NCI-H82 treated with DMSO at 0.1 percent for 48 hours (cell line): ENCODE results near the gene DMBX1.
A peak's percentile ranks its signal among the peaks of the same experiment; 100 is the strongest.

Experiments
- DNase-seq: peaks from one replicate; lab custom pipeline; 2025; ENCODE audit not compliant: unreplicated experiment; lab: John Stamatoyannopoulos, UW

DMBX1 gene

GRCh38 chr1:46501528-46501927 is 11.9 kb downstream of the DMBX1 start:
- no peak for DNase-seq

GRCh38 chr1:46503421-46503820 is 13.8 kb downstream of the DMBX1 start:
- DNase-seq = no peak

DNA sequence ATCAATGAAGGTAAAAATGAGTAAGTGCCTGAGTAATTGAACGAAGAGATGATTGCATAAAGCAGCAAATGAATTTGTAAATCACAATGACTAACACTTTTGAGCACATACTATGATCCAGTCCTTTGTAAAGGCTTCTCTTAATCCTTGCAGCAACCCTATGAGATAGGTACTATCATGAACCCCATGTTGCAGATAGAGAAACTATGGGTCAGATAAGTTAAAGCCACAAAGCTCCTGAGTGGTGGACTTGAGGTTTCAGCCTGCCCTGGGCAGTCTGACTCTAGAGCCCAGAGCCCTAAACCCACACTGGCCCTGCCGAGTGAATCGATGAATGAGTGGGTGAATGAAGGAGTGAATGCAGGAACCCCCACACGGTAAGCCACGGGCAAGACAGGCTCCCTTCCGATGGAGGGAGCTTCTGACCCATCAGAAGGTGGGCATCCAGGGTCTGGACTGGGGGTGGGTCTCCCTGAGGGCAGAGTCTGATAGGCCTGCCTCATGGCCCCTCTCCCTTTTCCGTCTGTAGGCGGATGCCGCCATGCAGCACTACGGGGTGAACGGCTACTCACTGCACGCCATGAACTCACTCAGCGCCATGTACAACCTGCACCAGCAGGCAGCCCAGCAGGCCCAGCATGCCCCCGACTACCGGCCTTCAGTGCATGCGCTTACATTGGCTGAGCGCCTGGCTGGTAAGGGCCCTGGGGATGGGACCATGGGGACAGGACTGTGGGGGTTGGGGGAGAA is 17.0 kb downstream of the DMBX1 start:
- no peak for DNase-seq

DNA sequence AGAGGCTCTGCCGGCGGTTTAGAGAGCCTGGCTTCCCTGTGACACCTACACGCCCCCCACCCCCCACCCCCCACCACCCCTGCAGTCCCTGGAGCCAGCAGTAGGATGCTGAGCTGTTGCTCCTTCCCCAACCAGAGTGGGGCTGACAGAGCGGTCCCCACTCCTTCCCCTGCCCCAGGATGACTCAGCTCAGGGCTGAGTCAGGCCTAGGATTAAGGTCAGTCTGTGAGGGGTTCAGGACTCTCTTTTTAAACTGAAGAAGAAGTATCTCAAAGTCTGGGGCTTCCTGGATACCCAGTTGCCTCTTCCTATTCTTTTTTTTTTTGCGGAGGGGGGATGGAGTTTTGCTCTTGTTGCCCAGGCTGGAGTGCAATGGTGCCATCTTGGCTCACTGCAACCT is 19.1 kb downstream of the DMBX1 start:
- no peak for DNase-seq

- no peak for DNase-seq
These were observed 20.8 kb downstream of the DMBX1 start for GRCh38 chr1:46510341-46510997.

DNA sequence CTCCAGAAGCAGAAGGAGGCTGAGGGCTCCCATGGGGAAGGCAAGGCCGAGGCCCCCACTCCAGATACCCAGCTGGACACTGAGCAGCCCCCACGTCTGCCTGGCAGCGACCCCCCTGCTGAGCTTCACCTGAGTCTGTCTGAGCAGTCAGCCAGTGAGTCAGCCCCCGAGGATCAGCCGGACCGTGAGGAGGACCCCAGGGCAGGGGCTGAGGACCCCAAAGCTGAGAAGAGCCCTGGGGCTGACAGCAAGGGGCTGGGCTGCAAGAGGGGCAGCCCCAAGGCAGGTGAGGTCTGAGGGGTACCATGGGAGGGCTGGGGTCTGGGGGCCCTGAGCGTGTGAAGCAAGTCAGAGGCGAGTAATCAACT is 21.3 kb downstream of the DMBX1 start:
- DNase-seq = no peak

GRCh38 chr1:46512135-46512791 is 22.6 kb downstream of the DMBX1 start:
- DNase-seq = no peak

- DNase-seq = no peak
These were observed 23.2 kb downstream of the DMBX1 start for GRCh38 chr1:46512792-46513190.

GRCh38 chr1:46513536-46513935 is 23.9 kb downstream of the DMBX1 start:
- DNase-seq = no peak

- DNase-seq = no peak
These were observed 25.9 kb downstream of the DMBX1 start for GRCh38 chr1:46515576-46515975.

GRCh38 chr1:46516200-46516950 is 26.7 kb downstream of the DMBX1 start:
- DNase-seq = no peak

DNA sequence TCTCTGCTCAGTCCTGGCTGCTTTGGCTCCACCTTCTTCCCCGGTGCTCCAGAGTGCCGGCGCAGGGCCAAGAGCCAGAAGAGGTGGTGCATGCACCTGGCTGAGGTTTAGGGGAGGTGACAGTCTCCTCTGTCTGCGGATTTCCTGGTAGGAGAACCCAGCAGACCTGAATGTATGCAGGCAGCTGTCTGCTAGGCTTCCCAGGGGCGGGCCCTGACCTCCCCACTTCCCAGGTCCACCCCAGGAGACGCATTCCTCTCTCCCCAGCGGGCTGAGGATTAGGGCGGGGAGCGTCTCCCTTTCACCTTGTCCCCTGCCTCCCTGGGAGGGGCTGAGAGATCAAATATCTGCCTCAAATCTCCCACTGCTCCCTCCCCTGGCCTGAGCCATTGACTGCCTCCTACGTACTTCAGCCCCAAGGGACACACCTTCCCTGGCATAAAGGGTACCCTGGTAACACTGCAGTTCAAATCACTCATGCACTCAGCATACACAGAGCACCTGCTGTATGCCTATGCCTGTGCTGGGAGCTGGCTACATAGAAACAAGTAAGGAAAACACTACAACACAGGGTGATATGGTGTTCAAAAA is 27.5 kb downstream of the DMBX1 start:
- DNase-seq = peak; percentile 51

- no peak for DNase-seq
These were observed 28.4 kb downstream of the DMBX1 start for GRCh38 chr1:46517932-46518498.

DNA sequence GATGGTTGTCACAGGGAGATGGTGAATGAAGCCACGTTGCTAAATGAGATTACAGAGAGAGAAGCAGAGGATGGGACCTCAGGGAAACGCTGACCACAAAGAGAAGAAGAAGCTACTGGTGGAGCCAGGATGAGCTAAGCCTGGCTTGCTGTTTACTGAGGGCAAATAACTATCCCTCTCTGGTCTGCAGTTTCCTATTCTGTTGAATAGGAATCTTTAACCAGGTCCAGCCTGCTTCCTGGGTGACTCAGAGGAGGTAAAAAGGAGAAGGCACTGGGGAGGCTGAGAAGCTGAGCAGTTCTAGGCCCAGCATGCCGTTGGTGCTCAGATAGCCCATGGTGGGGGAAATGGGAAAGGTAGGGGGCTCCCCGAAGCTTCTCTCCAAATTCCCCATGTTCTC is 29.6 kb downstream of the DMBX1 start:
- no peak for DNase-seq

DNA sequence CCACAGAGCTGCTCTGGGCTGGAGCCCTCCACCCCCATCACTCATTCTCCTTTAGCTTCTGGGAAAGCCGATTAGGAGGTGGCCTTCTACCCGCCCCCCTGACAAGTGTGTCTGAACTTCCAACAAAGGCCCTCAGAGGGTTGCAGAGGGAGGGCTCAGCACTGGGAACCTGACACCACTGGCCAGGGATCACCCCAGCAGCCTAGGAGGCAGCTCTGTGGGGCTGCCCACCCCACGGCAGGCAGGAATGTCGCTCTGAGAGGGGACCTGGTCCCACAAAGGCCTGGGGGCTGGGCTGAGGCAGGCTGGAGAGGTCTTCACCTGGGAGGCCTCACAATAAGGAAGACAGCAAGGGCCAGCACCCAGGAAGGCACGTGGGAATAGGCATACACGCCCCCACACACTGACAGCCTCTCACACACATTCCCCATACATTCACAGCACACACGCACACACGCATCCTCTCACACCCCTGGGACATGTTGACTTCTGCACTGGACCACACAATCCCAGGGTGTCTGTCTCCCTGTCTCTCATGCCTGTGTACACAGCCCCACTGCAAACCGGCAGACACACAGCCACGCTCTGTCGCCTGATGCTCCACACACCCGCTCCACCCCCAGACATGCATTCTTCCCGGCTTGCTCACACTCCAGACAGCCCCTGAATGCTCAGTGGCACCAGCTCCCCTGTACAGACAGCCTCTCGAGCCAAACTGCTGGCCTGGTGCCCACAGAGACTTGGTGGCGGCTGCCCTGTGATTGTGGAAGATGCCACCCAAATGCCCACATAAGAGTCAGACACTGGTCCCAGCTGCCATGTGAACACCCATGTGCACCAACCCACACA is 30.7 kb downstream of the DMBX1 start:
- DNase-seq = peak; percentile 87

GRCh38 chr1:46521414-46521813 is 31.8 kb downstream of the DMBX1 start:
- no peak for DNase-seq

DNA sequence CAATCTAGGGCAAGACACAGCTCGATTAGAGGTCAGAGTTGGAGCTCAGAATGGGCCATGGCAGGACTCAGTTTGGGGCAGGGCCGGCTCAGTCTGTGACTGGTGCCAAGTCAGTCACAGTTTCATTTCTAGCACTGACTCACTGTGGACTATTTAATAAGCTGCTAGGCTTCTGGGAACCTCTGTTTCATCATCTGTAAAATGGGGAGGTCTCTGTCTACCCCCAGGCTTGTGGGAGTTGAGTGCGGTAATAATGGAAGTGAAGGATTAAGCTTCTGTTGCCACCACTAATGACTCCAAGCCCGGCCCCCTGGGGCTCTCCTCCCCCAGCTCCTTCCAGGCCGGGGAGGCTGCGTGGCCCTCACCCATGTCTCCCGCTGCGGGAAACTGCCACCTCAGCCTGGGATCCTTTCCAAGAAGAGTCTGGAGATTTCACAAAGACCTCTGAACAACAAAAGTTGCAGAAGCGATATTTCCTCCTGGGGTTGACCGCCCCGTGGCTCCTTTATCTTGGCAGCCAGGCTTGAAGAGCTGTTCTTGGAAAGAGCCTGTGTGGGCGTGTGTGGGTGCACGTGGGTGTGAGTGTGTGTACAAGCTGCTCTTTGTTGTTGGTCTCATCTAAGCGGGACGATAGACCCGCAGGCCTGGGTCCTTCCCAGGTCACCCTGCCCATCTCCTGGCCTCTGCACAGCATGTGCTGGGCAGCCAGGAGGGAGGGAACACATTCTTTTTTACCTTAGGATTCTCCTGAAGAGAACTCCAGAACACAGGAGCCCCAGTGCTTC is 32.7 kb downstream of the DMBX1 start:
- DNase-seq = no peak

DNA sequence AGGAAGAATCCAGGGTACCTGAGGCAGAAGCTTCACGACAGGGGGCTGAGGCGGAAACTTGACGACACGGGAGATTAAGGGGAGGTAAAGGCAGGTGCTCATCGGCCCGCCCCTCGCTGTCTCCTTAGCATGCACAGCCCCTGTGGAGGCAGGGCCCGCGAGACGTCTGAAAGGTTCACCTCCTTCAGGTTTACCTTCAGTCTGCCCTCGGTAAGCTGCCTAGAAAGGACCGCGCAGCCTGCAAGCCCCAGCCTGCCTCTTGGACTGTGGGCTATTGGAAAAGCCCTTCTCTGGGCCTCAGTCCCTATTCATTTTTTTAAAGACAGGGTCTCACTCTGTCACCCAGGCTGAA is 33.3 kb downstream of the DMBX1 start:
- DNase-seq = no peak
